ENCODE data around the gene TMBIM4.

TMBIM4 gene

DNA sequence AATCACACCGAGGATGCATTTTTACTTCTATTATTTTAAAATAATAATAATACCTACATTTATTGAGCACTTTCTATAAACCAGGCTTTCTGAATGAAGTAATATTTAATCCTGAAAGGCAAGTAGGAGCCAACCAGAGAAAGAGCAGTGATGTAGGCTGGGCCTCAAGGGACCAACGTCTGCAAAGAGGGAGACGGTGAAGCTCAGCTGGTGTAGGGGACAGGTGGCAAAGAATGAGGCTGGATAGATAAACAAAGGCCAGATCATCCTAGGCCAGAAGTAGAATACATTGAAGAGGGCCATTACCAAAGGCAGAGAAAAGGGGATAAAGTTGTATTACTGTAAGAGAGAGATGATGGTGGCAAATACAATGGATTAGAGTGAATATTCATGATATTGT is 810 bp upstream of the TMBIM4 start:
- Histone ChIP-seq H3K27ac (ENCODE audit: poor library complexity, severe bottlenecking) (peak overlapping the region; percentile 90), H3K27me3 (ENCODE audit: insufficient read depth, poor library complexity, severe bottlenecking) (no peaks in the 10 kb centered on the region), H3K4me3 (ENCODE audit: severe bottlenecking) (no peak overlapping the region), H3K4me1 (ENCODE audit: insufficient read depth, poor library complexity, severe bottlenecking) (peaks cover 8% of the 10 kb centered on the region), H3K9me3 (ENCODE audit: severe bottlenecking) (no peaks in the 10 kb centered on the region), H3K36me3 (ENCODE audit: low read depth) (peaks cover 16% of the 10 kb centered on the region)
- ATAC-seq (ENCODE audit: low read depth): no peak
- DNase-seq (ENCODE audit: low spot score): no peak
- TF ChIP-seq, protein P1, sequence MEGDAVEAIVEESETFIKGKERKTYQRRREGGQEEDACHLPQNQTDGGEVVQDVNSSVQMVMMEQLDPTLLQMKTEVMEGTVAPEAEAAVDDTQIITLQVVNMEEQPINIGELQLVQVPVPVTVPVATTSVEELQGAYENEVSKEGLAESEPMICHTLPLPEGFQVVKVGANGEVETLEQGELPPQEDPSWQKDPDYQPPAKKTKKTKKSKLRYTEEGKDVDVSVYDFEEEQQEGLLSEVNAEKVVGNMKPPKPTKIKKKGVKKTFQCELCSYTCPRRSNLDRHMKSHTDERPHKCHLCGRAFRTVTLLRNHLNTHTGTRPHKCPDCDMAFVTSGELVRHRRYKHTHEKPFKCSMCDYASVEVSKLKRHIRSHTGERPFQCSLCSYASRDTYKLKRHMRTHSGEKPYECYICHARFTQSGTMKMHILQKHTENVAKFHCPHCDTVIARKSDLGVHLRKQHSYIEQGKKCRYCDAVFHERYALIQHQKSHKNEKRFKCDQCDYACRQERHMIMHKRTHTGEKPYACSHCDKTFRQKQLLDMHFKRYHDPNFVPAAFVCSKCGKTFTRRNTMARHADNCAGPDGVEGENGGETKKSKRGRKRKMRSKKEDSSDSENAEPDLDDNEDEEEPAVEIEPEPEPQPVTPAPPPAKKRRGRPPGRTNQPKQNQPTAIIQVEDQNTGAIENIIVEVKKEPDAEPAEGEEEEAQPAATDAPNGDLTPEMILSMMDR (IDR thresholded peaks at IDR 0.05; ENCODE audit: poor library complexity, severe bottlenecking): no peak

DNA sequence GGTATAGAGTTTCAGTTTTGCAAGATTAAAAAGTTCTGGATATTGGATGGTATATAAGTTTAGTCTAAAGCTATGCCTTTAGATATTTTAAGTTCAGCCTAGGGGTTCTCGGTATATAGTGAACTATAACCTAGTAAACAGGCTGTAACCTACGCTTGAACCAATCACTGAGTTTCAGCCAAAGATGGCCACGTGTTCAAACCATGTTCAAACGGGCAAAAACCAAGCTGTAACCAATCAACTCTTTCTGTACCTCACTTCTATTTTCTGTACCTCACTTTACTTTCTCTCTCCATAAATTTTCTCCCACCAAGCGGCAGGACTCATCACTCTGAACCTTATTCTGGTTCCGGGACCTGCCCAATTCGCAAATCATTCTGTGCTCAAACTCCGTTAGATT is 1.4 kb downstream of the TMBIM4 start:
- ATAC-seq (ENCODE audit: low read depth) (no peak), DNase-seq (ENCODE audit: low spot score) (no peak)
- peaks cover 8% of the 10 kb centered on the region for H3K4me1 ChIP-seq (ENCODE audit: insufficient read depth, poor library complexity, severe bottlenecking)
- no peaks in the 10 kb centered on the region for H3K27me3 ChIP-seq (ENCODE audit: insufficient read depth, poor library complexity, severe bottlenecking)
- H3K9me3 ChIP-seq (ENCODE audit: severe bottlenecking): peaks cover 2% of the 10 kb centered on the region
- H3K4me3 ChIP-seq (ENCODE audit: severe bottlenecking): peak overlapping the region; percentile 63
- H3K27ac ChIP-seq (ENCODE audit: poor library complexity, severe bottlenecking): peak overlapping the region; percentile 90
- TF ChIP-seq, protein P1 (IDR thresholded peaks at IDR 0.05; ENCODE audit: poor library complexity, severe bottlenecking): no peak
- peaks cover 17% of the 10 kb centered on the region for H3K36me3 ChIP-seq (ENCODE audit: low read depth)

DNA sequence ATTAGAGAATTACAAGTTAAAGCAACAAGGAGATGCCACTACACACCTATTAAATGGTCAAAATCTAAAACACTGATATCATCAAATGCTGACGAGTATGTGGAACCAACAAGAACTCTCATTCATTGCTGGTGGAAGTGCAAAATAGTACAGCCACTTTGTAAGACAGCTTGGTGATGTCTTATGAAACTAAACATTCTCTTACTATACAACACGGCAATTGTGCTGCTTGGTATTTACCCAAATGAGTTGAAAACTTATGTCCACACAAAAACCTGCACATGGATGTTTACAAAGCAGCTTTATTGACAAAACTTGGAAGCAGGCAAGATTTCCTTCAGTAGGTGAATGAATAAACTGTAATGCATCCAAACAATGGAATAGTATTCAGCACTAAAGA is 3.2 kb downstream of the TMBIM4 start:
- H3K27me3 ChIP-seq (ENCODE audit: insufficient read depth, poor library complexity, severe bottlenecking): no peaks in the 10 kb centered on the region
- peaks cover 8% of the 10 kb centered on the region for H3K4me1 ChIP-seq (ENCODE audit: insufficient read depth, poor library complexity, severe bottlenecking)
- no peak for ATAC-seq (ENCODE audit: low read depth)
- H3K9me3 ChIP-seq (ENCODE audit: severe bottlenecking): peaks cover 2% of the 10 kb centered on the region
- no peak for DNase-seq (ENCODE audit: low spot score)
- peaks cover 19% of the 10 kb centered on the region for H3K36me3 ChIP-seq (ENCODE audit: low read depth)
- TF ChIP-seq, protein P1 (IDR thresholded peaks at IDR 0.05; ENCODE audit: poor library complexity, severe bottlenecking): no peak
- H3K4me3 ChIP-seq (ENCODE audit: severe bottlenecking): no peak overlapping the region
- H3K27ac ChIP-seq (ENCODE audit: poor library complexity, severe bottlenecking): no peak overlapping the region

DNA sequence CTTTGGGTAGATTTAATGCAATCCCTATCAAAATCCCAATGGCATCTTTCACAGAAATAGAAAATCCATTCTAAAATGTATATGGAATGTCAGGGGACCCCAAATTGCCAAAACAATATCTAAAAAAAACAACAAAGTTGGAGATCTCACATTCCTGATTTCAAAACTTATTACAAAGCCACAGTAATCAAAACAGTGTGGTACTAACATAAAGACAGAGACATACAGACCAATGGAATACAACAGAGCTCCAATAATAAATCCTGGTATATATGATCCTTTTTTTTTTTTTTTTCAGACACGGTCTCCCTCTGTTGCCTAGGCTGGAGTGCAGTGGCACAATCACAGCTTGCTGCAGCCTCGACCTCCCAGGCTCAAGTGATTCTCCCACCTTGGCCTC is 4.7 kb downstream of the TMBIM4 start:
- Histone ChIP-seq H3K4me3 (ENCODE audit: severe bottlenecking) (no peak overlapping the region), H3K4me1 (ENCODE audit: insufficient read depth, poor library complexity, severe bottlenecking) (peaks cover 8% of the 10 kb centered on the region), H3K9me3 (ENCODE audit: severe bottlenecking) (peaks cover 2% of the 10 kb centered on the region), H3K27ac (ENCODE audit: poor library complexity, severe bottlenecking) (no peak overlapping the region), H3K36me3 (ENCODE audit: low read depth) (peaks cover 22% of the 10 kb centered on the region), H3K27me3 (ENCODE audit: insufficient read depth, poor library complexity, severe bottlenecking) (no peaks in the 10 kb centered on the region)
- TF ChIP-seq, protein P1 (IDR thresholded peaks at IDR 0.05; ENCODE audit: poor library complexity, severe bottlenecking): no peak
- ATAC-seq (ENCODE audit: low read depth) (no peak), DNase-seq (ENCODE audit: low spot score) (no peak)

DNA sequence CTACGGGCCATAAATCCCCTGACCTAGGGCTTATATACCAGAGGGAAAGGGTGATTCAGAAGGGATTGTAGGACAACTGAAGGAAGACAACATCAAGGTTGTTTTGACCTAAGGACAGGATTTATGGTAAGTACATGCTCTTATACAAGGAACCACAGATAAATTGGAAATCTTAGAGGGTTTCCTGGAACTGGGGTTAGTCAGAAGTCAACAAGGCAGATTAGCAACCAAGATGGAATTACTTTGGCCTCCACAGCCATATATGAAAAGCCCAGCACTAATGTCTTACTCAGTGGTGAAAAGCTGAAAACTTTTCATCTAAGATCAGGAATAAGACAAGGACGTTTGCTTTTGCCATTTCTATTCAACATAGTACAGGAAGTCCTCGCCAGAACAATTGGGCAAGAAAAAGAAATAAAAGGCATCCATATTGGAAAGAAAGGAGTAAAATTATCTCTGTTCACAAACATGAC is 5.4 kb downstream of the TMBIM4 start:
- TF ChIP-seq, protein P1 (IDR thresholded peaks at IDR 0.05; ENCODE audit: poor library complexity, severe bottlenecking): no peak
- Histone ChIP-seq H3K27me3 (ENCODE audit: insufficient read depth, poor library complexity, severe bottlenecking) (no peaks in the 10 kb centered on the region), H3K36me3 (ENCODE audit: low read depth) (peaks cover 22% of the 10 kb centered on the region), H3K4me1 (ENCODE audit: insufficient read depth, poor library complexity, severe bottlenecking) (peaks cover 8% of the 10 kb centered on the region), H3K4me3 (ENCODE audit: severe bottlenecking) (no peak overlapping the region), H3K27ac (ENCODE audit: poor library complexity, severe bottlenecking) (no peak overlapping the region), H3K9me3 (ENCODE audit: severe bottlenecking) (peaks cover 2% of the 10 kb centered on the region)
- no peak for ATAC-seq (ENCODE audit: low read depth)
- no peak for DNase-seq (ENCODE audit: low spot score)
